Measurements from ENCODE around the gene WDR93. TPM values are rescaled to one million over a fixed set of nuclear protein-coding genes. Genes with fewer than 3 reads are reported as not detected.

Gene WDR93
- total and polyA plus RNA-seq, 2 donors from 2014 or later, result 1.2 to 2.5 TPM

DNA sequence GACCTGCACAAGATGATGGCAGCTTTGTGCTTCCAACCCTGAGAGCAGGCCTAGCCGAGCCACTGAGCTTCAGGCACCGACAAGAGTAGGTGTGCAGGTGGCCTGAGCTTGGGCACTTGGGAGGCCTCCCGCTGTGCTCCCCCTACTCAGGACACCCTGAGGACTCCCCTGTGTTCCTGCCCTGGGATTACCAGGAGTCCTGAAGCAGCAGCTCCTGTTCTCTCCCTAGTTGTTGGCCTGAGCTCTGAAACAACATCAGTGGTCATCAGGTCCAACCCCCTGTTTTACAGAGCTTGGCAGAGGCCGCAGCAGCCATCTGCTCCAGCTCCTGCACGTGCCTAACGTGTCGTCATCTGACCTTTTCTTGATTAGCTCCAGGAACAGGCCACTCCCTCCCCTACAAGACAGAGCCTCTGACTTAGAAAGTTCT, 77.5 kb downstream of the WDR93 start:
- H3K4me3 ChIP-seq (ENCODE audit: low read length in 3 of 3), result no peak overlapping the region
- no peaks in the 10 kb centered on the region for H3K36me3 ChIP-seq (ENCODE audit: control insufficient read depth in 2 of 3, insufficient read depth in 3 of 3, low read length in 3 of 3)
- TF ChIP-seq CTCF (IDR thresholded peaks at IDR 0.05; ENCODE audit: borderline replicate concordance, extremely low read depth, insufficient read depth), result no peak
- peak overlapping the region in 1 of 2 donors; percentile 20 for H3K27ac ChIP-seq (ENCODE audit: low read depth in 2 of 2, low read length in 2 of 2)
- H3K27me3 ChIP-seq (ENCODE audit: control insufficient read depth, insufficient read depth, low read length), result no peaks in the 10 kb centered on the region
- DNase-seq, result peak in 1 of 5 donors; percentile 76
- peaks cover 0 to 17% (median 12%) of the 10 kb centered on the region in 3 donors for H3K4me1 ChIP-seq (ENCODE audit: control insufficient read depth in 2 of 3, insufficient read depth in 2 of 3, low read depth in 1 of 3, low read length in 3 of 3)
- intact Hi-C loops (cut with DNase I), result no loop called here
- no peaks in the 10 kb centered on the region for H3K9me3 ChIP-seq (ENCODE audit: control insufficient read depth in 2 of 3, insufficient read depth in 1 of 3, low read length in 3 of 3)
- no peak overlapping the region for H3K9ac ChIP-seq (ENCODE audit: low read length in 3 of 3)
- FAIRE-seq, result no peak

DNA sequence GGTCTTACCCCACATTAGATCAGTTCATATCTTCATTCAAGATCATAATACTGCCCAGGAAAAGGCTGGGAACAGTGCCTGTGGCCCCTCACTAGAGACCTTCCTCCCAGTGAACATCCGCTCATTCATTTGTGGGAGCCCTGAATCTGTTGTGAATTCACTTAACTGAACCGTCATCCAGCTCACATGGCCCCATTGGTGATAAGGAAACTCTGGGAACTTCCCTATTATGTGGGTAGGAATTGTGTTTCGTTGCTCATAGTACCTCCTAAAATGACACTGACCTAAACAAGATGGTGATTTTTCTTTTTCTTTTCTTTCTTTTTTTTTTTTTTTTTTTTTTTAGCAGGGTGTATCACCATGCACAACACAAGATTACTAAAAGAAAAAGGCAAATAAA, 78.8 kb downstream of the WDR93 start:
- no peak for TF ChIP-seq CTCF (IDR thresholded peaks at IDR 0.05; ENCODE audit: borderline replicate concordance, extremely low read depth, insufficient read depth)
- Histone ChIP-seq H3K4me1 (ENCODE audit: control insufficient read depth in 2 of 3, insufficient read depth in 2 of 3, low read depth in 1 of 3, low read length in 3 of 3) (peaks cover 0 to 17% (median 12%) of the 10 kb centered on the region in 3 donors), H3K9me3 (ENCODE audit: control insufficient read depth in 2 of 3, insufficient read depth in 1 of 3, low read length in 3 of 3) (no peaks in the 10 kb centered on the region), H3K27ac (ENCODE audit: low read depth in 2 of 2, low read length in 2 of 2) (no peak overlapping the region), H3K27me3 (ENCODE audit: control insufficient read depth, insufficient read depth, low read length) (no peaks in the 10 kb centered on the region), H3K4me3 (ENCODE audit: low read length in 3 of 3) (no peak overlapping the region), H3K9ac (ENCODE audit: low read length in 3 of 3) (no peak overlapping the region), H3K36me3 (ENCODE audit: control insufficient read depth in 2 of 3, insufficient read depth in 3 of 3, low read length in 3 of 3) (no peaks in the 10 kb centered on the region)
- intact Hi-C loops (cut with DNase I), result no loop called here
- FAIRE-seq, result no peak
- DNase-seq, result no peak

DNA sequence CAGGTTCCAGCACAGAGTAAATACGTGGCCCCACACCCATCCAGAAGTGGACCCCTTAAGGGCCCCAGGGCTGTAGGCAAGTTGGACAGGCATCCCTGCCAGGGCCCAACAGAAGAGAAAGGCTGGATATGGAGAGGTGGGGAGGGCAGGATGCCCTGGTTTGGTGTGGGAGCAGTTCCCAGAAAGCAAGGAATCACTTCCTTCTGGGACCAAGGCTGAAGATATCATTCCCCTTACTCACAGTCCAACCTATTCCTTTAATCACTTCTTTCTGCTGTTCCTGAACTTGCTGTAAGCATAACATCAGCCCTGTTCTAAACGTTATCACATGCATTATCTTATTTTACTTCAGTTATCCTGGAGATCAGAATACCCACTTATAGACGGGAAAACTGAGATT, 79.4 kb downstream of the WDR93 start:
- Histone ChIP-seq H3K4me3 (ENCODE audit: low read length in 3 of 3) (no peak overlapping the region), H3K9ac (ENCODE audit: low read length in 3 of 3) (no peak overlapping the region), H3K27ac (ENCODE audit: low read depth in 2 of 2, low read length in 2 of 2) (no peak overlapping the region), H3K4me1 (ENCODE audit: control insufficient read depth in 2 of 3, insufficient read depth in 2 of 3, low read depth in 1 of 3, low read length in 3 of 3) (peaks cover 0 to 17% (median 12%) of the 10 kb centered on the region in 3 donors), H3K9me3 (ENCODE audit: control insufficient read depth in 2 of 3, insufficient read depth in 1 of 3, low read length in 3 of 3) (no peaks in the 10 kb centered on the region), H3K27me3 (ENCODE audit: control insufficient read depth, insufficient read depth, low read length) (no peaks in the 10 kb centered on the region), H3K36me3 (ENCODE audit: control insufficient read depth in 2 of 3, insufficient read depth in 3 of 3, low read length in 3 of 3) (no peaks in the 10 kb centered on the region)
- DNase-seq (peak in 1 of 5 donors; percentile 14), FAIRE-seq (no peak)
- intact Hi-C loops (cut with DNase I), result no loop called here
- no peak for TF ChIP-seq CTCF (IDR thresholded peaks at IDR 0.05; ENCODE audit: borderline replicate concordance, extremely low read depth, insufficient read depth)
